NCI-H1930 (cell line): ENCODE data around the gene L3MBTL1.

Experiments used
- DNase-seq, 2 experiments: peaks; one replicate each; lab custom pipeline; 2025; lab: John Stamatoyannopoulos, UW

L3MBTL1 gene

DNA sequence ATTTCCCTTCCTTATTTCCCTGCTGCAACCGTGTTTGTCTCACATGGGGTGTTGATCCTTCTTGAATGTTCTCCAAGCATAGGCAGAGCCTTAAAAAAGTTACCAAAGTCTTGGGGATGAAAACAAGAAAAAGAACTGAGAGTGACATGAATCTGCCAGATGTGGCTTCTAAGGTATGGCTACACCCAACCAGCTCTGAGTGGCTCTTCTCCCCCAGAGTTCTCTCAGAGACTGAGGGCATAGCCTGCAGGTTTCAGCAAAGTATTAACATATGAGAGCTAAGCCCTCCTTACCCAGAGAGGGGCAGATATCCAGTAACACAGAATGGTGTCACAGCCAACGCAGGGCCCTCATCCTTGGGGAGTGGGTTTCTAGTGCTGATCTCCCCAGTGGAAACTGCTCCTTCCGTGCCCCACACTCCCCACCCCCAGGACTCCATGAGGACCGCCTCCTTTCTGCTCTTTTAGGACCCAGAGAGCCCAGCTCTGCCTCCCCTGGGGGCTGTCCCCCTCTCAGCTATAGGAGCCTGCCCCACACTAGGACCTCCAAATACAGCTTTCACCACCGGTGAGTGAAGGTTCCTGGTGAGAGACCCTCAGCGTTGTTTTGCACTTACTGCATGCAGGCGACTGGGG is 28.0 kb downstream of the L3MBTL1 start:
- no peak for DNase-seq

DNA sequence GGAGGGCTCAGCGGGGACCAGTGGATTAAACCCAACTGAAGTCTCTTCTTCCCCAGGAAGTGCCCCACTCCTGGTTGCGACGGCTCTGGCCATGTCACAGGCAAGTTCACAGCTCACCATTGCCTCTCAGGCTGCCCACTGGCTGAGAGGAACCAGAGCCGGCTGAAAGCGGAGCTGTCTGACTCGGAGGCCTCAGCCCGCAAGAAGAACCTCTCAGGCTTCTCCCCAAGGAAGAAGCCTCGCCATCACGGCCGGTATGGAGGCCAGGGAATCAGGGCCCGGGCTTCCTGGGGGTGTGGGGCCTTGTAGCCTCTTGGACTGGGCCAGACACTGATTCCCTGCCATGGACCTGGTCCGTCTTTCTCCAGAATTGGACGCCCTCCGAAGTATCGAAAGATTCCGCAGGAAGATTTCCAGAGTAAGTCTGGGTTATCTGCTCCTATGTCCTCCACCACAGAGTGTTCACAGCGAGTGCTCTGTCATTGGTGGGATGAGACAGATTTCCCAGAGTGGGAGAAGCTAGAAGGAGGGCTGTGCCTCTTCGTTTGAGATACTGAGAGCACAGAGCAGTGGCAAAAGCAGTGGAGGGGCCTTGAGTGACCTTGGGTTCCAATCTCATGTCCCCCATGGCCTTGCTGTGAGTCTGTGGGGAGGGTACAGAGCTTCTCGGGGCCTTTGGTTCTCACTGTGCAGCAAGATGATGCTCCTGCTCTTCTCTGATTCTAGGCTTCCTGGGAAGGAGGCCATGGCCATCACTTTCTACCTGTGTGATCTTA is 28.7 kb downstream of the L3MBTL1 start:
- DNase-seq: no peak

DNA sequence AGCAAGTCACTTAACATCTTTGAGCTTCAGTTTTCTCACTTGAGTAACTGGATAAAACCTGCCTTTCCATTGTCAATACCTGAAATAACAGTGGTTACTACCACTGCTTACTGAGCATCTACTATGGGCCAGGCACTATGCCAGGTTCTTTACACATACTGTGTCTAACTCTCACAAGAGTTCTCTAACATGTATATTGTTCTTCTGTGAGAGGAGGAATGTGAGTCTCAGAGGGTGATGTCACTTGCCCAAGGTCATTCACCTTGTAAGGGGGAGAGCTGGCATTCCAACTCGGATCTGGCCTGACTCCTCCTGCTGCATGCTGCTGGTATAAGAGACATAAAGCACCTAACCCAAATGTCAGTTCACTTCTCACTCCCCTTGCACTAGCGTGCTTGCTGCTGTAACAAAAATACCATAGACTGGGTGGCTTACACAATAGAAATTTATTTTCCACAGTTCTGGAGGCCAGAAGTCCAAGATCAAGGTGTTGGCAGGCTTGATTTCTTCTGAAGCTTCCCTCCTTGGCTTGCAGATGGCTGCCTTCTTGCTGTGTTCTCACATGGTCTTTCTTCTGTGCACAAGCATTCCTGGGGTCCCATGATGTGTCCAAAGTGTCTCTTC is 29.4 kb downstream of the L3MBTL1 start:
- DNase-seq: no peak

DNA sequence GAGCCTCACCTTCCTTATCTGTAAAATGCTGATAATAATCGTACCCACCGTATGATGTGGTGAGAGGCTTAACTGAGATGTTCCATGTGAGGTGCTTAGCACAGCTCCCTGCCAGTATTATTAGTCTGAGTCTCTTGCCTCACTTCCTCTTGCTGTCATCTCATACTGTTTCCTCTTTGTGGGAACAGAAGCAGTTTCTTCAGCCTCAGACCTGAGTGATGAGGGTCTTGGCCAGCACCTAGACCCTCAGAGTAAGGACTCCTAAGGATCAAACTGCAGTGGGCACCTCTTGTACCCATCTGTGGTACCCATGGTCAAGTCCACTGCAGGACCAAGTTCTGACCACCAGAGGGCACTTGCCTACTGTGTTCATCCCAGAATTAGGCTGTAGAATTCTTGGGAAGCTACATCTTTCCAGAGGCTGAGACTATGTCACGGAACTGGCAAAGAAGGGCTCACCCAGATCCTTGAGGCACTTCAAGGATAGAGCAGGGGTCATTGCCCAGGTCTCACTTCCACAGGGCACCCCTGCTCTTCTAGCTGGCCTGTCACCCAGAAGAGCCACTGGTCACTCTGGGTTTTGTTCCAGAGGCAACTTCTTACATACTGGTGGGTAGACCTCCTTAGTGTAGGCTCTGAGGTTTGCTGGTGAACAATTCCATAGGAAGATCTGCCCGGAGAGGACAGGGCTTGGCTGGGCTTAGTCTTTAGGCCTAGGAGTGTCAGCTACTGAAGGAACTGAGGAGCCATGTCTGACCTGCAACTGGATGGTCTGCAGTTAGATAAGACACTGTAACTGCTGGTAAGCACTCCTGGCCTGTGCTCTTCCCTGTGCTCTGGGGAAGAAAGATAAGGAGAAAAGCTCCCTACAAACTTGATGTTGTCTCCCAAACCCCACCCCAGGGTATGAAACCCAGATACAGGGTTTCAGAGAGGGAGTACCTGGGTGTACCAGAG is 30.7 kb downstream of the L3MBTL1 start:
- DNase-seq: peak in 1 of 2 experiments; percentile 37

DNA sequence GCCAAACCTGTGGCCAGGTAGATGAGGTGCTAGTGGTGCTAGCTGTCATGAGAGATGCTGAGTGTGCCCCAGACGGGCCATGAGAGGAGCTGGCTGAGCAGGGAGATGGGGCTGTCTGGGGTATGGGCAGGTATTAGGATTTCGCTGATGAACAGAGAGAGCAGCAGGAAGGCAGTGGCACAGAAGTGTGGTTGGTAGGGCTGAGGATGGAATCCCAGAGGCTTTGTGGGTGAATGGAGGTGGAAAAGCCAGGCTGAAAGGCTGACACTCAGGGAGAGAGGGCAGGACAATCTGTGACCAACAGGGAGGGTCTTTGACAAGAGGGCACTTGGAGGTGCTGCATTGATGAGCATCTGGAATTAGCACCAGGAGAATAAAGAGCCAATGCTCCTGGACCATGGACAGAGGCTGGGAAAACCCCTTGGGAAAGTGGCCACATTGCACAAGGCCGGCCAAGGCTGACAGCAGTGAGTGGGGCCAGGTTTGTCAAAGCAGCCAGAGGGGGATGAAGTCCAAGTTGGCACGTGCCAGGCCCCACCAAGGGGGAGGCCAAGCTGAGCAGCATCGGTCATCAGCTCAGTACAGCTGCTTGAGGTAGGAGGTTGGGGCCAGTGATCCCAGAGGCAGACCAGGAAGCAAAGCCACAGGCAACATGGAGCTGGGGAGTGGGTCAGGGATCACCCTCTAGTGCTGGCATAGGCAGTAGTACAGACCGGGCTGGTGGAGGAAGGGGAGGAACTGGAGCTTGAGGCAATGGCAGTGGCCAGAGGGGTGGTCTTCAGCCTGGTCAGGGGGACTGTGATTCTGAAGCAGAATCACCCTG is 31.6 kb downstream of the L3MBTL1 start:
- DNase-seq: no peak

DNA sequence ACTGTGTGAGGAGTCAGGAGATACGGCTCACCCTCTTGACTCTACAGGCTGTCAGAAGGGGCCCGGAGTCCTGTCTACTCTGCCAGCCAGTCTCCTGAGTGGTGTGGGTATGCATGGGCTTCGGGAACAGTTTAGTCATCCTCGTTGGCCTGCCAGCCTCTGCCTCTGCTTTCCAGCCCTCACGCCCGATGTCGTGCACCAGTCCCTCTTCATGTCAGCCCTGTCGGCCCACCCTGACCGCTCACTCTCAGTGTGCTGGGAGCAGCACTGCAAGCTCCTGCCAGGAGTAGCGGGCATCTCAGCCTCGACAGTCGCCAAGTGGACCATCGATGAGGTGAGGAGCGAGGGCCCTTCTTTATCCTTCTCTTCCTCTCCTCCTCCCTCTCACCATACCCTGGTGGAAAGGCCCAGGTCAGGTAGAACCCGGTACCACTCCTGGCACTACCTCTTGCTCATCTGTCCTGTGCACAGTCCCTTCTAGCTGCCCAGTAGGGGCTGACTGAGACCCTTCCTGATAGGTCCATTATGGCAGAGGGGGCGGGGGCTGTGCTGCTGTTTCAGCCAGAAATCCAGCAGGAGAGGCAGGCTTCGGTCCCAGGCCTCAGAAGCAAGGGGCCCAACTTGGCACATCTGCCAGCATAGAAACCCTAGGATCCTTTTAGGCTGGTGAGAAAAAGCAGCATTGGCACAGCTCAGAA is 32.6 kb downstream of the L3MBTL1 start:
- DNase-seq: no peak

DNA sequence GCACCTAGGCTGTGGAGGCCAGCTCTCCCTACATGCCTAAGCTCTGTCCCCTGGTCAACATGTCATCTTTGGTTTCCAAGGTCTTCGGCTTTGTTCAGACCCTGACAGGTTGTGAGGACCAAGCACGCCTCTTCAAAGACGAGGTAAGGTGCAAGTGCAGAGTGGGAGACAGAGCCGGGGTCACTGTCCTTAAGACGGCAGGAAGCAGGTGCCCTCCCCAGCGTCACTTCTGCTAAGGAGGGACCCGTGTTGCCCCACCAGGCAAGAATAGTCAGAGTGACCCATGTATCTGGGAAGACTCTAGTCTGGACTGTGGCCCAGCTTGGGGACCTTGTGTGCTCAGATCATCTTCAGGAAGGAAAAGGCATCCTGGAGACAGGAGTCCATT is 33.2 kb downstream of the L3MBTL1 start:
- no peak for DNase-seq

DNA sequence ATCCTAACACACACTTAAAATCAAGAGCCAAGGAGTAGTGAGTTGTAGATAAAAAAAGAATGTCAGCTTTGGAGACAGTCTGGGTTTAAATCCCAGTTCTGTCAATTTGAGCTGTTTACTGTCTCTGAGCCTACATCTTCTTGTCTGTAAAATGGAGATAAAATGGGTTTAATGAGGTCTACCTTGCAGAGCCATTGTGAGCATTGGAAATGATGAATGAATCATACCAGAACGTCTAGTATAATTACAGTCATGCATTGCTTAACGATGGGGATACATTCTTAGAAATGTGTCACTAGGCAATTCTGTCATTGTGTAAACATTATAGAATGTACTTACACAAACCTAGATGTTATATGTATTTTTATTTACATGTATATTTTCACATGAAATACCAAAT is 33.7 kb downstream of the L3MBTL1 start:
- no peak for DNase-seq

DNA sequence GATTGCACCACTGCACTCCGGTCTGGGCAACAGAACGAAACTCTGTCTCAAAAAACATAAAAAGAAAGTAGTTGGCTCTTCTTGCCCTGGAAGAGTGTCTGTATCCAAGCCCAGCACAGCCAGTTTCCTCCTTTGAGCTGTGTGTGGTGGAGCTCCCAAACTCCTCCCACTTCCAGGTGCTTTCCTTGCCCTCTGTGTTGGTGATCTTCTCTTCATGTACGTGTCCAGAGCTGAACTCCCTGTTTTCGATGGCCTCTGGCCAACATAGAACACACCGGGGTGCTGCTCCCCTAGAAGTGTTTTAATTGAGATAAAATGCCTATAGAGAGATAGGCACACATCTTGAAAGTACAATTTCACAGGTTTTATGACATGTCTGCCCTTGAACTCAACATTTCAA is 34.7 kb downstream of the L3MBTL1 start:
- DNase-seq: no peak

DNA sequence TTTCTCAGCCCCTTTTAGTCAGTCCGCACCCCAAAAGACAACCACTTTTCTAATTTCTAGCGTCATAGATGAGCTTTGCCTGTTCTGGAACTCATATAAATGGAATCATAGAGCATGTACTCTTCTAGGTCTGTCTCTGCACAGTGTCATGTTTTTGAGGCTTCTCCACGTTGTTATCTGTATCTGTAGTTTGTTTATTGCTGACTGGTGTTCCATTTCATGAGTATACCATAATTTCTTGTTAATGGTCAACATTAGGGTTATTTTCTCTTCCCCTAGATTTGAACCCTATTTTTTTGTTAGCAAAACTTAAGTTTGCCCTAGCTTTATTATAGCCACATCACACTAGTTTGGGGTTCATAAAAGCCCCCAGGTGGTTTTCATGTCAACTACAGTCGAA is 35.2 kb downstream of the L3MBTL1 start:
- DNase-seq: no peak

DNA sequence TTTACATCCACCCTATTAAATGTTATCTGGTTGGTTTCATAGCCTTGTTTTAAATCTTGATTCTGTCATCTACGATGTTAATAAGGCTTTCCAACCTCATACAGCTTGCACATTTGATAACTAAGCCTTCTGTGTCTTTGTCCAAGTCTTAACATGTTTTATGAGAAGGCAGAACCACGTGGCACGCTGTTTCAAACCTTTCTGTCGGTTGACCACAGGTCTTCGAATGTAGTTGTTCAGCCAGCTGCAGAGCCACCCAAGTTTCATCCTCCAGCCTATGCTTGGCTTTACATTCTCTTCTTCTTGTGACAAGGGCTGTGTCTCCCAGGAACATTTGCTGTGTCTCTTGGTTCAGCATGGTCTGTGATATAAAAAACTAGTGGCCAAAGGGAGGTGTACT is 35.6 kb downstream of the L3MBTL1 start:
- no peak for DNase-seq

DNA sequence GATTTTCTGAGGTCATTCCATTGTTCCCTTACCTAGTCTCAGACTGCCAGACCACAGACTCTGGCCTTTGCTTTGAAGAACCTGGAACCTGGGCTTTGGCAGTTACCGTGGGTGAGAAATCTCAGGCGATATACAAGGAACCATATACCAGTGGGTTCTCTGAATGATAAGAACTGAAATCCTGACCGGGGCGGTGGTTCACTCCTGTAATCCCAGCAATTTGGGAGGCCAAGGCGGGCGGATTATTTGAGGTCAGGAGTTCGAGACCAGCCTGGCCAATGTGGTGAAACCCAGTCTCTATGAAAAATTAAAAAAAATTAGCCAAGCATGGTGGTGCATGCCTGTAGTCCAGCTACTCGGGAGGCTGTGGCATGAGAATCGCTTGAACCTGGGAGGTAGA is 37.0 kb downstream of the L3MBTL1 start:
- DNase-seq: no peak

DNA sequence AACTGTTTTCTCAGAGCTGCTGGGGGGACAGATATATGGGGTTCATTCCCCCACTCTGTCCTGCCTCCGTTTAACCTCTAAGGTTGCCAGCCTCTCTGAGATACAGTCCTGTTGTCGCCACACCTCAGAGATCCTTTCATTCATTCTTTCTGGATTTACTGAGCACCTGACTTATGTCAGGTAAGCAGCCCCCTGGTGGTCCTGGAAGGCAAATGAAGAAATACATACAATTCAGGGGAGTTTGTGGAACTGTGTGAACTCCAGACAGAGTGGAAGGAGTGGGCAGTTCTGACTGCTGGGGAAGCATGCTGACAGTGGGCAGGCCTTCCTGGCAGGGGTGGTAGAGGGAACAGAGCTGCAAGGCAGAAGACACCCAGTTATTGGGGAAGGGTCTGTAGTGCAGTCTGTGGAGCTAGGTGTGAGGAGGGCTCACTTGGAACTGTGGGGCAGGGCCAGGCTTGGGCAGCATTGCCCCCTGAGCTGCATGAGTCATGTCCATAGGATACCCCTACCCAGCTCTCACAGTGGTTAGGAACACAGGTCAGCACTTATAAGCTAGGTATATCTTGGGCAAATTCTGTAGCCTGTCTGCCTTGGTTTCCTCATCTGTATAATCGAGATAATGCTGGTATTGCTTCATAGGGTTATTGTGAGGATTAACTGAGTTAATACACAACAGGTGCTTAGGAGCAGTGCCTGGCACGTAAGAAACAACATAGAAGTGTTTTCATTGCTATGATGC is 38.5 kb downstream of the L3MBTL1 start:
- no peak for DNase-seq

DNA sequence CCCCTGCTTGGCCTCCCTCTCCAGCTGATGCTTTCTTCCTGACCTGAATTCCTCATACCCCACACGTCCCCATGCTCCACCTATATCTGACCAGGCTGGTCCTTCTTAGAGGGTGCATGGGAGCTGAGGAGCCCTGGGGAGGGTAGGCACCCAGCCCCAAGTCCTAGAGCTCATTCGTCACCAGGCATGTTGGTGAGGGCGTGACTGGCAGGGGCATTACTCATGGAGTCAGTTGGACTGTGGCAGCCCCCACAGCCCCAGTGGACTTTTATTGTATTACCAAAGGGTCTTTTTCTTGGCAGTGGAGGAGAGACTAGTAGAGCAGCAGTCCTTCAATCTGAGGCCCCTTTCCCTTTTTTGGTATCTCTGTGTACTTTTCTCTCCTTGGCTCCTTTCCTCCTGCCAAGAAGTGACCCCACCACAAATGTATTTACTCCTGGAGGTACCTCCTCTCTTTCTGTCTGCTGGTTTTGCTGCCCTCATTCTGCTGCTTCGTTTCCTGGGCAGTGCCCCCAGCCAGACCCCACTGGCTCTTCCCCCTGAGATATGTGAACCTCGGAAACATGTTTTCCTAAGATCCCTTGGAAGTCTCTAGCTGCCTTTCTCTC is 40.9 kb downstream of the L3MBTL1 start:
- no peak for DNase-seq

DNA sequence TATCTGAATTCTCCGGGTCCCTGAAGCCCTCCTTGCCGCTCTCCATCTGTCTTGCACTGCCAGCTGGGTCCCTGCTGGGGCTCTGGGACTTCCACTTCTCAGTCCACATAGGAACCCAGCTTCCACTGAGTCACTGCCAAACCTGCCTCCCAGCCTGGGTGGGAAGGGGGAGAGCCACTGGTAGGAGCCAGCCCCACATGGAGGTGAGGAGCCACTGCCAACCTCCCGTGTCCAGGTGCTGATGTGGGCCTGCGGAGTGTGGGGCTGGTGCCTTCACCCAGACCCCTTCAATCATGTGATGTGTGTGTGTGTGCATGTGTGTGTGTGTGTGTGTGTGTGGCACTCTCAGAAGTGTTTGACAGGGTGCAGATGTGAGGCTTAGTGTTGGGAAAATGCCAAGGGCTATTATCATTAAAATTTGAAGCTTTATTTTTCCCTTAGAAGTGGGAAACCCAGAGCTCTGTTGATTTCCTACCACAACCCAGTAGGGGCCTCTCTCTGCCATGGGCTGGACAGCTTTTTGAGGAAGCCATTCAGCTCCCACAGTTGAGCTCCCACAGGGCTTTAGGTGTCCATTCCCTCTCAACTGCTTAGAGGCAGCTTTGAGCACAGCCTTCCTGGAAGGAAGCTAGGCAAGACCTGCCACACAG is 42.0 kb downstream of the L3MBTL1 start:
- no peak for DNase-seq

DNA sequence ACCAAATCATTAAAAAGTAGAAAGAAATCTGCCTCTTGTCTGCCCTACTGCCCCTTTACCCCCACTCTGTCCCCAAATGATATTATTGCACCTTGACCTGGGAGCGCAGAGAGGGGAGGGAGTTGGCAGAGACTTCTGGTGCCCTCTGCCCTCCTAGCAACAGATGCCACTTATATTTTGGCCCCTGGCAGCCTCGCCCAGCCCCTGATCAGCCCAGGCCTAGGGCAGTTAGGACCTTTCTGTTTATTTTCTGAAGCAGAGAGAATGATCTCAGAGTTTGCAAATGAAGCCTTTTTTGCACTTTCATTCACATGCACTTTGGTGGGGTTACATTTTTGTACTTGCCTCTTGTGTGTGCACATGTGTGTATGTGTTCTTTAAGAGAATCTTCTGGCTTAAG is 43.0 kb downstream of the L3MBTL1 start:
- DNase-seq: no peak

DNA sequence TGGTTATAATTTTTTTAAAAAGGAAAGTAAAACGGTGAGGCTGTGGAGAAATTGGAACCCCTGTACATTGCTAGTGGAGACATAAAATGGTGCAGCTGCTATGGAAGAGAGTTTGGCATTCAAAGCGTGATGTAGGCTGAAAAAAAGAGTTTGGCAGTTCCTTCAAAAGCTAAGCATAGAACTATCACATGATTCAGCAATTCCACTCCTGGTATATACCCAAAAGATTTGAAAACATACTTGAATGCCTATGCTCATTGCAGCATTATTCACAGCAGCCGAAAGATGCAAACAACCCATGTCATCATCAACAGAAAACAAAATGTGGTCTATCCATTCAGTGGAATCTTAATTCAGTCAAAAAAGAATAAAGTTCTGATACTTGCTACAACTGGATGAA is 46.9 kb downstream of the L3MBTL1 start:
- no peak for DNase-seq

DNA sequence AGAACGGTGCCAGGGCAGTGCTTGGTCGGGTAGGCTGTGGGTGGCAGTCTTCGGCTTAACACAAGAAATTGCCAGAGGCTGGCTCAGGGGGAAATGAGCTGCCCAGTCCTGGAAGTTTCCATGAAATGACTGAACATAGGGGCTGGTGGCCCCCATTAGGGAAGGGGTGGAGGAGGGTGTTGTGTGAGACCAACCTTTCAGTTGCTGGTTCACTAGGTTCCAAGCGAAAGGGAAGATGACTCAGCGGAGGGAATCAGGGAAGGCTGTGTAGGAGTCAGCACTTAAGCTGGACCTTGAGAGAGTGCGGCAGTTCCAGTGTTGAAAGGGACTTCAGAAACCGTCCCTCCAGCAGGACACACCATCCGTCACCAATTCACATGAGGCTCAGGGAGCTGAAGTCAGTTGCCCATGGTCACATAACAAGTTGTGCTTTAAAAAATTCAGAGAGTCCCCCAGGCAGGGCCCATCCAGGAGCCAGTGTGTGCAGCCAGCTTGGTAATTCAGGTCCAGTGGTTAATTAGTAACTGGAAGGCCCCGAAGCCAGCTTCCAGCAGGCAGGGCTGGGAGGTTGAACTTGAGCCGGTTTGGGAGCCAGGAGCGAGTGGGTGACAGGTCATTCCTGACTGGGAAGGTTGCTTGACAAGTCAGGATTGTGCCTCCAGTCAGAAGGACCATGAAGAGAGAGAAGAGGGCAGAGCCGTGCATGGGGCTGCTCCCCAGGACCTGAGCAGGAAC is 51.1 kb downstream of the L3MBTL1 start, which contains the start of gene SGK2:
Gene SGK2, plus strand, starts transcription at position 616 of the 735 bp plus-strand sequence. CDS start 7,469 bp downstream, outside the sequence.
- no peak for DNase-seq
